GM19193 (cell line): ENCODE measurements around the gene ADTRP.

Source experiments
- POLR2A ChIP-seq: IDR thresholded peaks from 4 replicates; pipeline ENCODE4 v1.6.1; 2011; ENCODE audit not compliant: insufficient read depth, insufficient read length; ENCODE audit errors: extremely low read depth

The ADTRP gene

DNA sequence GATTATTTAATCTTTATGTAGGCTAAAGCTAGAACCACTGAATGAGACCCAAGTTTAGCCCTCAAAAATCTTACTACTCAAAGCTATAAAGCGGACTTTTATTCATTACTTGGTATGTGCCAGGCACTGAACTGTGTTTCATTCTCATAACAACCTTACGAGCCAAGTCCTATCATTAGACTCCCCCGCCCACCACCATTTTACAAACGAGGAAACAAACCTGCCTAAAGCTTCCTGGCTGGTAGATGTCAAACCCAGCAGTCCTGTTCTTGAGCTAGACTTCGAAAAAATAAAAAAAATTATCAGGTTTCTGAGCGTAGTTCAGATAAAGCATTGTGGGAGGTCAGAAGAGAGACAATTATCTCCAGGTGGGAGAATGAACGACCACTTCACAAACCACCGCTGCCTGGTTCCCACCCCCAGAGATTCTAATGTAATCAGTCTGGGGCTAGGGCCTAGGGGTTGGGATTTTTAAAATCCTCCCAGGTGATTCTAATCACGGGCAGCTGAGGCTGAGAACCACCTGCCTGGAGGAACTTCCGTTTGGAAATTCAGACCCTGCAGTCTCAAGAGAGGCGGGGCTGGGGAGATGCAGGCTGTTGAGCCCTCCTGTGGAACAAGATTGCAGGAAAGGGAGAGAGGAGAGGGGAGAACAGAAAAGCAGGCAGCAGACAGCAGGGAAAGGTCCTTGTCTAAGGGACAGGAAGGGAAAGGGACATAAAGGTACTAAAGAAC lies 8.6 kb downstream of the ADTRP start:
- no peak for TF ChIP-seq POLR2A

- no peak for TF ChIP-seq POLR2A
Observed at GRCh38 chr6:11769244-11769643, 9.4 kb downstream of the ADTRP start.

DNA sequence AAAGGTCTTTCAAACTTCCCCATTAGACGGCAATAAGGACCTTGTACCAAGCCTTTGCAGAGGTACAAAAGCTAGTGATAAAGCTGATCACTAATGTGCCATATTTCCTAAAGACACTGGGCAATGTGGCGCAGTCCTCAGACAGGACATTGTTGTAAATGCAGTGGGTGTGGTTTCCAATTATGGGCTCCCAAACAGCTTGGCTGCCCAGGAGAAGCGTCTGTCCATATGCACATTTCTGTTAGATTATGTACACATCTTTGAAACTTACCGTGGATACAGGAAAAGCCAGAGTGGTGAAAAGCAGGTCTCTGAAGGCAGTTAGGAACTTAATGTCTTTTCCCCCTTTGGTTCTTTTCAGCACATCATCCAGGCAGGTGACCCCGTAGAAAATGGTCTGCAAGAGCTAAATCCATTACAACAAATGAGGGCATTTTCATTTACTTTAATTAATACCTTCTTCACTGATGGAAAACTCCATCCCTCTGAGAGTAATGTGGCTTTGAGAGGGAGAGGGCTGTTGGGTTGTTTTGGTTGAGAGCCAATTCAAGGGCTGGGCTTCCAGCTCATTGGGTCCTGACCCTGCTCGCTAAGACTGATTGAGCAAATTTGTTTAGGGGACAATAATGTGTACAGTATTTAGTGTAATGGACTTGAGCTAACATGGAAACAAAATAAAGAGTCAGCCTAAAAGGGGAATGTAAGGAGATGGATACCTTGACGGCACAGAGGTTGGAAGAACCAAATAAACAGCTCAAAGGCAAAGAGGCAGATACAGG lies 10.4 kb downstream of the ADTRP start:
- no peak for TF ChIP-seq POLR2A

- no peak for TF ChIP-seq POLR2A
Observed at GRCh38 chr6:11767458-11767857, 11.1 kb downstream of the ADTRP start.

DNA sequence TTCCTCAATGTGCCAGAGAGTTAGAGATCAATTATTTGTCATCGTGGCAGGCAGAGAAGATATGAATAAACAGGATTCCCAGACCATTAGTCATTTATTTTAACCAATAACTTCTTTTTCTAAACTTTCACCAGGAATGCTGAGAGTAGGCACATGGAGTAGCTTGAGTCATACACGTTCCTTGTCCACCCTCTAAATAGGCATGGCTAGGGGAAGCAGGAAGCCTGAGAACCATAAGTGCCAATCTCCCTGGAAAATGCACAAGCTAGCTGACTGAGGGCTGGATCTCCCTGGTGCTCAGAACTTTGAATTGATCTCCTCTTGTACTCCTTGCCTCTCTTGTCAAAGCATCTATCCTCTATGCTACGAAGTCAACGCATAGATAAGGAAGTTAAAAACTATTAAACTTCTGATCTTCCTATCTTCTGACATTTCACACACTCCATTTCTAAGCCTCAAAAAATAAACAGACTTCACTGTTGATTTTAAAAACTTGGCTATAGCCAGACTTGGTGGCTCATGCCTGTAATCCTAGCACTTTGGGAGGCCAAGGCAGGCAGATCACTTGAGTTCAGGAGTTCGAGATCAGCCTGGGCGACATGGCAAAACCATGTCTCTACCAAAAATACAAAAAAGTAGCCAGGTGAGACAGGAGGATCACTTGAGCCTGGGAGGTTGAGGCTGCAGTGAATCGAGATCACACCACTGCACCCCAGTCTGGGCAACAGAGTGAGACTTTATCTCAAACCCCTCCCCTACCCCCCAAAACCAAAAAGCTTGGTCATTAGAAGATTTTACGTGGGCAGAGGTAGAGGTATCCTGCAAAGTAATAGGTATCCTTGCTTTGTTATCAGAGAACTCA lies 11.8 kb downstream of the ADTRP start:
- no peak for TF ChIP-seq POLR2A

DNA sequence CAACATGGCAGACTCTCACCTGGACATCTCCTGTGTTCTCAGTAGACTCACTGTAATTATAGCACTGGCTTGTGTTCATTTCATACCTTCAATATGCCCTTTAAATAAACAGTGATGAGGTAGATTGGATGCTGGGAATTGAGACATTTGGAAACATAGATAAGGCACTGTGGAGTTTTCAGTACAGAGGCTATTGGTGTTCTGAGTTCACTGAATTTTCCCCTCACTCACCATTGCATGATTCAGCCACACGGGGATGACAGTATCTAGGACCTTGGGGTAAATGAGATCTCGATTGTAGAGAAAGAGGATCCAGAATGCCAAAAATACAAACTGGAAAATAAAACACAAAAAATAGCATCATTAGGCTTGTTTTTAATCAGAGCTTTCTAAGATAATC lies 12.6 kb downstream of the ADTRP start:
- TF ChIP-seq POLR2A: no peak

DNA sequence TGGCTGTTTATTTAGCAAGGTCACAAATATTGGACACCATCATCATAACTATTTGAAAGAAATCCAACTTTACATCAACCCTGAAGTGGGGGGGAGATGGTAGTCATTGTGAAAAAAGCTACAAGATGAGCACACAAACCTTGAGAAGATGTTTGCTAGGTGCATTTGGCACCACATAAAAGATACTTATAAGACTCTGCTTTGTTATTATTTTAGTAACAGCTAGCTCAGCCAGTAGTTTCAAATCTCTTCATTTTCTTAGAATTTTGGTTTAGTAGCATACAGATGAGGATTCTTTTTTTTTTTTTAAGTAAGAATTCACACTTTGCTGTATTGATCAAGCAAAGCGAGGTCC lies 14.4 kb downstream of the ADTRP start:
- TF ChIP-seq POLR2A: no peak

DNA sequence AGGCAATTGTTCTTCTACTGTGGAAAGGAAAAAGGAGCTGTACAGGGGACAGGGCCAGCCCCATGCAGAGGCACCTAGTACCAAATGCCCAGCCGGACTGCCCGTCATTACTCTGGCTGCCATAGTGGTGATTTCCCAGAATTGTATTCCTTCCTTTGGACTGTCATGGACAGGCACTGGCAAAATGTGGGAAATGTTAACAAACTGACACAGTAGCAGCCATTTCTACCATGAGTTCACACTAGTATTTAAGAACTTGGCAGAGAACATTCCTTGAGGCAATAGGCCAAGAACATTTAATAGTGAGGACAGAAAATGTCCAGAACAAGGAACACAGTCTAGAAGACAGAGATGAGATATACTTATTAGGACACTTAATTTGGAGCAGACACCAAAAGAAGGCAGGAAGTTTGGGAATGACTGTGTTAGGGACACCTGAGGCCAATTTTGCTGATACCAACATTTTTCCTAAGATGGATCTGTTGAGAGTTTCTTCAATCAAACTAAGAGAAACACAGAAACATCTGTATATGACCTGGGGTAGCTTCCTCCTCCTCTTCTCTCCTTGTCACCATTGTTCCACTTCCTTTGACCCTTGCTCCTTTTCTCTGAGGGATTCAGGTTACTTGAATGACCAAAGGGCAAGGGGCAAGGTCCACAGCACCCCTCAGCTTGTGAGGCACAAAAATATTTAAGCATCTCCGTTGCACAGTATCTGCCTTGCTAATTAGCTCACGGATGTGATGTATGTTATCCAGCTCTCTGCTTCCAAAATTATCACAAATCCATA lies 14.9 kb downstream of the ADTRP start:
- TF ChIP-seq POLR2A: no peak

GRCh38 chr6:11762794-11763459 lies 15.7 kb downstream of the ADTRP start:
- no peak for TF ChIP-seq POLR2A

- no peak for TF ChIP-seq POLR2A
Observed at GRCh38 chr6:11761744-11762620, 16.6 kb downstream of the ADTRP start.

DNA sequence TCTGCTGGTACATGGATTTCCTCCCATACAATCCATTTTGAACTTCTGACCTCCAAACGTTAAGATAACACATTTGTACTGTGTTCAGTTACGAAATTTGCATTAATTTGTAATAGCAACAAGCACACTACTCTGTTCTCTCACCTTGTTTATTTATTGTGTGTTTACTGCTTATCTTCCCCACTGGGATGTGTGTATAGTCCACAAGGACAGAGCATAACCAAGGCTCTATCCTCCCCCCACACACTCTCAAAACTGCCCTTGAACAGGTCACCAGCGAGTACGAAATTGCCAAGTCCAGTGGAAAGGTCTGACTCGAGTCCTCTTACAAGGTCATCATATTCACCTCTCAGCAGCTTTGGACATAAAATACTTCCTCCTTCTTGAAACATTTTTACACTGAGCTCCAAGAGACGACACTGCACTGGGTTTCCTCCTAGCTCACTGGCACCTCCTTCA lies 18.6 kb downstream of the ADTRP start:
- TF ChIP-seq POLR2A: no peak

GRCh38 chr6:11758878-11759277 lies 19.7 kb downstream of the ADTRP start:
- no peak for TF ChIP-seq POLR2A

GRCh38 chr6:11756726-11757125 lies 21.9 kb downstream of the ADTRP start:
- TF ChIP-seq POLR2A: no peak
